Measurements from ENCODE around the gene PRSS50. TPM values are rescaled to one million over a fixed set of nuclear protein-coding genes. Genes with fewer than 3 reads are reported as not detected.

The PRSS50 gene
- total RNA-seq, 1 donor from 2014 or later: not detected

DNA sequence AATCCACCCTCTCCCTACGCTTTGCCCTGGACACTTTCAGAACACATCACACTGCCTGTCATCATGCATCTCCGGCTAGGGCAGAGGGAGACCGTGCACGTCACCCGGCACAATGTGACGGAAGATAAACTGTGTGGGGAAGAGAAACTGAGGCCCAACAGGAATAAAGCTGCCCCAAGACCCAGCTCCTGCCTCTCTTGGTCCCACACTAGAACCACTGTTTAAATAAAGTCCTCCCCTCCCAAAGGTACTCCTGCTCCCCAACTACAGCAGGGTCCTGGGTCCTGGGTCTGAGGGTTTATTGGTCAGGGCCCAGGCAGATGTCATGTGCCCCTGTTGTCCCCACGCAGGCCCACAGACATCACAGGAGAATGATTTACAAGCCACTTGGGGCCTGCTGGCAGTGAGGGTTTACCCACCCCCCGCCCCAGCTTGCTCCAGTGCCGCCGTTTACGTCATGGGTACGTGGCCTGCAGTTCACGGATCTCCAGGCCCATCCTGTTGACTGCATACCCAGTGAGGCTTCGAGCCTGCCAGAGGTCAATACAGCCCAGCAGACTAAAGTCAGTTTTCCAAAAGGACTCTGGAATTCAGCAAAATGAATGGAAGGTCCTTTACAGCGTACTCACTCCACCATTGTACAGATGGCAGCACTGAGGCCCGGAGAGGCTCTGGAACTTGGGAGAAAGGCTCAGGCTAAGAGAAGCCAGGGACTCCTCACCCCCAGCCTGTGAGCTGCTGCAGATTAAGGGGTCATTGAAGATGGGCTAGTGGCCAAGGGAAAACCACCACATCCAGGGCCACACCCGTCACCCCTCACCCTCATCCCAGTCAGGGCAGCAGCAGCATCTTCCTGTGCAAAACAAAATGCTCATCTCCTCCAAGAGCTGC is 47.4 kb downstream of the PRSS50 start:
- no peak for DNase-seq (ENCODE audit: low spot score)

- DNase-seq (ENCODE audit: low spot score): no peak
Measured at GRCh38 chr3:46669191-46669999, 48.3 kb downstream of the PRSS50 start.

DNA sequence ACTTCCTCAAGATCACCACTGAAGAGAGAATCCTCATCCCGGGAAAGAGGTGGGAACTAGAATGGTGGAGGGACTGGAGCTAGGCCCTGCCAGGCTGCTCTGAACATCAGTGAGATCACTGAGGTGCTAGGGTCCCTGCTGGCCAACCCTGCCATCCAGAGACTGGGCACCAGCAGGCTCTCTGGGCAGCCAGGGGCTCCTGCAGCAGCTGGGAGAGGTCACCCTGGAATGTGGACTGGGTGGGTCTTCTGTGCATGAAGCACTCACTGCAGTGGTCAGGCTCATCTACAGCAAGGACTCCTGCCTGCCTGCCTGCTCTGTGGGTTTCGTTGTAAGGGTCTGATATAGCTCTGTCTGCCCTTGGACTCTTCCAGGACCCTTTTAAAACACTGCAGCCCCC is 49.1 kb downstream of the PRSS50 start:
- DNase-seq (ENCODE audit: low spot score): no peak

GRCh38 chr3:46668116-46668515 is 49.6 kb downstream of the PRSS50 start:
- DNase-seq (ENCODE audit: low spot score): no peak

DNA sequence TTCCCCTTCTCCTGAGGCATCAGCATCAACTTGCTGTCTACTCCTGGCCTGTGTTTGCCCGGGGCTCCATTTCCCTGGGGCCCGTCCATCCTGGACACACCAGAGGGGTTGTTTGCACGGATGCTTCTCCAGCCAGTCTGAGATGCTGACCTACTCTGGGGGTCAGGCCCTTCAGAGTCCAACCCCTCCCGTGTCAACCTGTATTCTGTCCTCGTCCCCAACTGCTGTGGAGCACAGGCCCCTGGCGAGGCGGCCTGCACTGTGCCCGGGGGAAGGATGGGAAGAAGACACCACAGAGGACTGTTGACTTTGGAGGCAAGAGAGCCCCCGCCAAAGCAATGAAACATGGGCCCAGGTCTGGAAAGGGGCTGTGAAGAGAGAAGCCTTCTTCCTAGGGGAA is 50.0 kb downstream of the PRSS50 start:
- no peak for DNase-seq (ENCODE audit: low spot score)

GRCh38 chr3:46667061-46667621 is 50.5 kb downstream of the PRSS50 start:
- DNase-seq (ENCODE audit: low spot score): no peak

- DNase-seq (ENCODE audit: low spot score): no peak
Measured at GRCh38 chr3:46666453-46666845, 51.2 kb downstream of the PRSS50 start.

DNA sequence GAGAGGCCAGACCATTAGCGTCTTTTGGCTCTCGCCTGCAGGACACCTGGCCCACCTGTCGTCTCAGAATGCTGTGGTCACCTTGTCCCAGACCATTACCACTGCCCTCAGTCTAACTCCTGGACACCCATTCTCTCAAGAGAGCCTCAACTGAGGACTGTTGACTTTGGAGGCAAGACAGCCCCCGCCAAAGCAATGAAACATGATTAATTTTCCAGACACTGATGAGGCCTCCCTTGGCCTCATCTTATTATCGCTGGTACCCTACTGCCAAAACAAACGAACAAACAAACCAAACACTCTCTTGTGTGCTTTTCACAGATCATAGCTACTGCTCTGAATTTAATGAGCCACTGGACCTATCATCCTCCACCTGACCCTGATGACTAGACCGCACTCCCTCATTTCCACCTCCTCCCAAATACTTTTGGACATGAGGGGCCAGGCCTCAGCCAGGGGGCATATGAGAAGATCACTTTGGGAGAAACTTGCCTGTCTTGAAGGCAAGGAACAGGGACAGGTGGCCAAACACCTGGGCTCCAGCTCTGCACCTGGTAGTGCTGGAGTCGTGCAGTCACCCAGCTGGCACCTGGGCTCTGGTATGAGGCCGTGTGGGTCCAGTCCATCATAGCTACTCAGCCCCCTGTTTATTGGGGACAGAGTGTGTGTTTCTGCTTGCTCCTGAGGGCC is 51.8 kb downstream of the PRSS50 start:
- no peak for DNase-seq (ENCODE audit: low spot score)

DNA sequence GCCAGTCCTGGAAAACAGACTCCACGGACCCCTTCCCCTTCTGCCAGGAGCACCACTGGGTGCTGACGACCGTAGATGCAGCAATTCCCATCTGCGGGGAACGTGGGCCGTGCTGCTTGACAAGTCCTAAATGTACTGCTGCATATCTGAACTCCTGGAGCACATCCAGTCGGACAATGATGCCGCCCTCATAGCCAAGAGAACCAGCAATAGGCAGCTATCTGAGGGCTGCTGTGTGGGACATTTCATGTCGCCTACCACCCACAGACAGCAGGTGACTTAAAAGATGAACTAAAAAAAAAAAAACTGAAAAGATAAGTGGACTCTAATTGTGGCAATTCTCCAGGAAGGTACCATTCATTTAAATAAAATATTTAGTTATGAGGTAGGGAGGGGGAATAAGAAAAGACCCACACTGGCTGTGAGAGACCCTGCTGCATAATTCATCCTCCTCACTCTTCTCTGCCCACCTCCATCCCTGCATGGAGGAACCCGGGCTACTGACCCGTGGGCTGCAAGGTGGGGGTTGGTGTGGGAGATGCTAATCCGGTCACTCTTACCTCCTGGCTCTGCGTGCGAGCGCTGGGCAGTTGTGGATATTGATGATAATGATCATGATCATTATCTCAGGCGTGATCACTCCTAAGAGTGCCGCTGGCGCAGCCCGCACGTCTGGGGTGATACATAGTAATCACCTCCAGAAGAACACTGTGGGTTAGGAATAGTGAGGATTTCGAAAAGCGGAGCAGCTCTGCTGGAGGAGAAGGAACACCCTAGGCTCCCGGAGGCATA is 52.5 kb downstream of the PRSS50 start:
- DNase-seq (ENCODE audit: low spot score): no peak

GRCh38 chr3:46664188-46664970 is 53.3 kb downstream of the PRSS50 start:
- DNase-seq (ENCODE audit: low spot score): no peak

- DNase-seq (ENCODE audit: low spot score): no peak
Measured at GRCh38 chr3:46663591-46664135, 54.0 kb downstream of the PRSS50 start.

DNA sequence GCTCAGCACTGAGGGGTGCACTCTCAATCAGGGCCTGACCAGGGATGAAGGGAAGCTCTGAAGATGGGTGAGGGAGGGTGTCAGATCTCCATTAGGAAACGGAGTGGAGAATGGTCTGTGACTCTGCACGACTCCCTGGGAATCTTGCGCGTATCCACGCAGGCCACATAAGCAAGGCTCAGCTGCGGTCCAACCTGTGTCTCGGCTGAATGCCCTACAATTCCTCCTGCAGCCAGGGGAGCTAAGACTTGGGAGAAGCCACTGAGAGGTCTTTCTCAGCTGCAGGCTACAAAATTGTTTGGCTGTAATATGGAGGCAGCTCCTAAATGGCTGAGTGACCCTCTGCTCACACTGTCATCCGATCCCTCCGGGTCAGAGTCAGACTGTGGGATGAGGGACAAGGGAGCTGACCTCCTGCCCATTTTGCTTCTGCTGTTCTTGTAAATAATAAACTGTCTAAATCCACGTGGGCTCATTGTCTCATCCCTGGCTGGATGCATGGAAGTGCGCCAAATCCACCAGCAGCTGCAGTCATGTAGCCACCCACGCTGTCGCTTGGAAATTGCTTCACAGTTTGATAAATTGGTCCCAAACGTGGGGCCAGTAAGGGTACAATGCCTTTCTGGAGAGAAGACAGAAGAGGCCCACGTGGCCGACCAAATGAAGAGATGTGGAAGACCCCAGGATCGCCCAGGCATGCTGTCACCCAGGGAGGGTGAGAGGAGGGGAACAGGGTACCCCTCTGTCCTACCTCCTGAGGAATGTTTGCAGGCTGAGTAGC is 54.7 kb downstream of the PRSS50 start:
- no peak for DNase-seq (ENCODE audit: low spot score)

Other genes starting within 250 kb of the PRSS50 start
- gene RTP3, start 219.9 kb downstream of the PRSS50 start, total RNA-seq (ENCODE audit: insufficient read depth, low replicate concordance): 1.2 TPM
- gene LRRC2, start 151.6 kb downstream of the PRSS50 start, total RNA-seq (ENCODE audit: insufficient read depth, low replicate concordance): 1.9 TPM
- gene FAM240A, start 105.3 kb downstream of the PRSS50 start, total RNA-seq (ENCODE audit: insufficient read depth, low replicate concordance): 0.24 TPM
- 8.7 TPM for gene ALS2CL, start 24.2 kb downstream of the PRSS50 start, total RNA-seq (ENCODE audit: insufficient read depth, low replicate concordance)
- 0.48 TPM for gene TMIE, start 16.5 kb downstream of the PRSS50 start, total RNA-seq (ENCODE audit: insufficient read depth, low replicate concordance)
- 2.9 TPM for gene MYL3, start 145.6 kb upstream of the PRSS50 start, total RNA-seq (ENCODE audit: insufficient read depth, low replicate concordance)
- gene PTH1R, start 159.9 kb upstream of the PRSS50 start, total RNA-seq (ENCODE audit: insufficient read depth, low replicate concordance): 25.5 TPM